Smooth muscle cell of the brain vasculature (primary cell): ENCODE results near the gene SPIRE1.

Experiments
- DNase-seq: peaks from one replicate; pipeline ENCODE4 v3.0.0-alpha.2; 2012; ENCODE audit warnings: low read depth, low spot score

The SPIRE1 gene

DNA sequence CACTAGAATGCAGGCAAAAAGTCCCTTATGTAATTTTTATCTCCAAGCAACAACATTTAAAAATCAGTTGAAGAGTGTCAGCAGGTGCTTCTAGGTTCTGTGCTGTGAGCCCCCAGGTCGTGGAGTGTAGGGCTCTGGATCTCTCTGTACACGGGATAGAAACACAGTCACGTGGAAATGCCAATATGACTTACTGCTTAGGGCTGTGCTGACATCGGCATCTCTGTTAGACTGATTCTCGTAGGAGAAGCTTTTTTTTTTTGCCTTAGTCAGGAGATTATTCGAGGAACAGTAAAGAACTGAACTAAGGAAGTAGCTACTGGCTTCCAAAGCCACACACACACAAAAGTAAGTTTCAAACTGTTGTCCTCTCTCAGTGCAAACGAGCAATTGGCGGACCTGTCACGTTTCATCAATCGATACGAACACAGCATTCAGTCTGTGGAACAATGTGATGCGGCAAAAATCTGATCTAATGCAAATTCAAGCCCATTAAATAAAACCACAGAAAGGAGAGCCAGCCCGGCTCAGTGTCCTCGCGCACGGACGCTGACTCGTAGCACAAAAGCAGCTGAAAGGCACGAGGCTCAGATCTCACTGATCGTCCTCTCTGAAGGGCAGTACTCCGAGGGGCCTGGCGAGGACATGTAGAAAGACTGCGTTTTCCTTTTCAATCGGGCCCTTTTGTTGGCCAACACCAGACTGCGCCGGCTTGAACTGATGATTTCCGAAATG is 208.7 kb downstream of the SPIRE1 start:
- DNase-seq, result no peak

DNA sequence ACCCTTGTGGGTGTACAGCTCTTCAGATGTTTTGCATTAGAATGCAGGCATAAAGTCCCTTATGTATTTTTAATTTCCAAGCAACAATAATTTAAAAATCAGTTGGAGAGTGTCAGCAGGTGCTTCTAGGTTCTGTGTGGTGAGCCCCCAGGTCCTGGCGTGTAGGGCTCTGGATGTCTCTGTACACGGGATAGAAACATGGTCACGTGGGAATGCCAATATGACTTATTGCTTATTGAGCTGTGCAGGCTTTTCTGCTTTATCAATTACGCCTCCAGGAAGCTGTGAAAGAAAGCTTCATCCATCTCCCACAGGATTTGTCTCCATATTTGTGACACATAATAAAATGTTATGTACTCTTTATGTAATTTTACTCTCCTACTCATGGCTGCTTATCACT is 212.4 kb downstream of the SPIRE1 start:
- no peak for DNase-seq

DNA sequence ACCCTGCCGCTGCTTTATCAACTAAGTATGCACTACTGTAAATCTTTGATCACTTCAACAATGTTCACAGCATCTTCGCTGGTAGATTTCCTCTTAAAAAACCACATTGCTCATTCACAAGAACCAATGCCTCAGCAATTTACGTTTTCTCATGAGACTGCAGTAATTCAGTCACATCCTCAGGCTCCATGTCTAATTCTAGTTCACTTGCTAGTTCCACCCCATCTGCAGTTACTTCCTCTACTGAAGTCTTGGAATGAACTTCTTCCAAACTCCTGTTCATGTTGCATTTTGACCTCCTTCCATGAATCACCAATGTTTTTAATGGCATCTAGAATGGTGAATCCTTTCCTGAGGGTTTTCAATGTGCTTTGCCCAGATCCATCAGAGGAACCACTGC is 214.4 kb downstream of the SPIRE1 start:
- DNase-seq, result no peak

DNA sequence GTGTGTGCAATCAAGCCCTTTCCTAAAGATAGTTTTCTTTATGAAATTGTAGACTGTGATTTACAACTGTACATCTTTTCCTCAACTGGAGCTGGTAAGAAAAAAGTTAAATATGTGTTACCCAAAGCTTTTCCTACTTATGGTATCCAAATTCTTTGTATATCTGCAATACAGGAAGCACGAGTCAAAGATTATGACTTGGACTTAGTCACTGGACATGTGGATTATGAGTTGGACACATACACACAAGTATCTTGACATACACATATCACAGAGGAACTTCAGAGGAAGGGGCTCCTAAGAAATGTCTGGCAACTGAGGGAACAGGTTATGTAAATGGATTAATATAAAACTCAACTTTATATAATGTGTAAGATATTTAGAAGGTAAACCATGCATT is 215.0 kb downstream of the SPIRE1 start:
- DNase-seq, result no peak

DNA sequence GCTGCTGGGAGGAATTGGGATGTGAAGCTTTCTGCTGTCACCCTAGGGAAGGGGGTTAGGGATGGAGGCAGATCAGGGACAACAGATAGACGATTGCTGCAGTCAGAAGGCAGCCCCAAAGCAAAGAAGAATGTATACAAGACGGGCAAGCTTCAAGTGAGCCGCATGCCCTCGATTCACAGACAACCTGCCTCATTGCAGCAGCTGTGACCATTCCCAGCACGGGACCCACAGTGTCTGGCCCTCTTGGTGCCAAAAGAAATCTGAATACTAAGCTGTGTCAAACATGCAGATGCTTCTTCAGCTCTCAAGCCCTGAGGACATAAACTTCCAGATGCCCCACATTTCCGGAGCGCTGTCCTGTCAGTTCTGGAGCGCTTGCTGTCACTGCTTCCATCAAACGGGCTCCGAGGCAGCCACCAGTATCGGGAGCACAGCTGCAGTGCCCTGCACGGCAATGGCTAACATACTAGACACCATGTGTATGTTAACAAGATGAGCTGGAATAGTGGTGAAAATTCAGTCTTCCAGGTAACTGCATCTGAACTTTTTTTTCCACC is 216.4 kb downstream of the SPIRE1 start:
- DNase-seq, result no peak

DNA sequence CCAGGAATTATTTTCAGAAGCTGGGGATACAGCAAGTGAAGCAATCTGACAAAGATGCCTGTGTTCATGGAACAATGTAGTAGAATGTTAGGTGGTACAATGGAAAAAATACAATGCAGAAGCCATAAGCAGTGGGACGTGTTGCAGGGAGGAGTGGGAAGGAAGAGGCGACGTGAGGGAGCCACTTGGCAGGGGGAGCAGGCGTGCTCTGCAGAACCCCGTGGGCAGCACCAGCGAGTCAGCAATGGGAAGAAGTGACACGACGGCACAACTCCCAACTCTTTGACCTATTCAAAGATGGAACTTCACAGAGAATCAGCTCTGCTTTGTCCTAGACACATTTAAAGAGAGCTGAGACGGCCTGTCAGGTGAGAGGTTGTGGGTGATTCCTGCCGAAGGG is 219.7 kb downstream of the SPIRE1 start:
- DNase-seq, result no peak

DNA sequence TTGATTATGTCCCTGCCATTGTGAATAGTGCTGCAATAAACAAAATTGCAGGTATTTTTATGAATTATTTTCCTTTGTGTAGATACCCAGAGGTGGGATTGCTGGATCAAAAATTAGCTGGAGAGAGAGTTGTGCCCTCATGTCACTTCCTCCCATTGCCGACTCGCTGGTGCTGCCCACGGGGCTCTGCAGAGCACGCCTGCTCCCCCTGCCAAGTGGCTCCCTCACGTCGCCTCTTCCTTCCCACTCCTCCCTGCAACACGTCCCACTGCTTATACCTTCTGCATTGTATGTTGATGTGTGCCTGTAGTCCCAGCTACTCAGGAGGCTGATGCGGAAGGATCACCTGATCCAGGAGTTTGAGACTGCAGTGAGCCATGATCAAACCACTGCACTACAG is 222.0 kb downstream of the SPIRE1 start:
- DNase-seq, result no peak

DNA sequence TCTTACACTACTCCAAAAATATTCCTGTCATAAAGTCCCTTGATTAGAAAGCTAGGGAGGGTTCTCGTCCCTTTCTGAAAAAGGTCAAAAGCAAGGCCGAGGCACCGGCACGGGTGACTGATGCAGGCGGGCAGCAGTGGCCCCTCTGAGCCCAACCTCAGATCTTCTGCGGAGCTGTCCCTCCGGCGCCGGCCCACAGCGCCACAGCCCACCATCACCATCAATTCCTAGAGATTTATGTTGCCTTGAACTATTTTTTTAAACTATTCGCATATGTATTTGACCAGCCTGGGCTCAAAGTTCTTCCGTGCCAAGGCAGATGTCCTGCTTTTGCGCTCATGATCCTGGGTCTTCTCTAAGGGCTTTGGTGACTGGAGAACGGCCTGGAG is 223.4 kb downstream of the SPIRE1 start:
- no peak for DNase-seq

DNA sequence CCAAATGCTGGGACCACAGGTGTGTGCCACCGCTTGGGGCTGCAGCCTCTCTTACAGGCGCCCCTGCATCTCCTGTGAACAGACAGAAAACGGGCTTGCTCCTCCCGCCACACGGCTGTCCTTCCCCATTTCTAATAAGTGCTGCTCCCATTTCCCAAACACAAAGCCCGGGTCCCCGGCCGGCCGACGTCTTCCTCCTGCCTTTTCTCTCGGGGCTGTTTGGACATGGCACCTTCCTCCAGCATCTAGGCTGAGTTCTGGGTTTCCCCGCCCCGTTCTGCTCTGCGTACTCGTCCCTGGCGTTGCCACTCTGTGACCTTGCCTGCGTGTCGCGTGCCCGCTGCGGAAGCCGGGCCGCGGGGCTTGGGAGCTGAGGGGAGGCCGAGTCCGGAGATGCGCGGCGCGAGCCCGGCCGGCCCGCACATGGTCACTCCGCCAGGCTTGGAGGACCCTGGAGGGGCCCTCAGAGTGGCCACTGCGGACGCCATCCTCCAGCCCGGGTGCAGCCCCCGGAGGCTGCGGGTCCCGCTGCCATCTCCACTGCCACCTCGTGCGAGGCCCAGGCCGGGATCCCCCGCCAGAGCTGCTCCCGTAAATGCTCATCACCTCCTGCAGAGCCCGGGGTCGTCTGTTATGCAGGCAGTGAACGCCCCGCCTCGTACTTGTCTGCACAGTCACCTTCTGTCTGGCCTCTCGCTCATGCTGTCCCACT is 223.9 kb downstream of the SPIRE1 start:
- DNase-seq, result no peak

DNA sequence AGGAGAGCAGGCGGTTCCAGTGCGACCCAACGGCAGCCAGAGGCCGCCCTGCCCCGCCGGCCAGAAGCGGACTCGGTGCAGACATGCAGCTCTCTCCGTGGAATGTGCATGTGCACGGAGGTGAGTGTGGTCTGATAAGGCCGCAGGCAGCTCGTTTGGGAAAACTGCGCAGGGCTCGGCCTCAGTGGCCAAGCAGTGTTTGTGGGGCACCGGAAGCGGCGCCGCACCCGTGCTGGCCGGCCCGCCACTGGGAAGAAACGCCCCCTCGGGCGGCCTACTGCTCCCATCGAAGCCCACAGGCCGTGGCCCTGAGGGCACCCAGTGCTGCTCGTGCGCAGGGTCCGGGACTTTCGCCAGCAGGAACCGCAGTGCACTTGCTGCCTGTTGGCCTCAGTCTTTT is 225.0 kb downstream of the SPIRE1 start:
- DNase-seq, result no peak

DNA sequence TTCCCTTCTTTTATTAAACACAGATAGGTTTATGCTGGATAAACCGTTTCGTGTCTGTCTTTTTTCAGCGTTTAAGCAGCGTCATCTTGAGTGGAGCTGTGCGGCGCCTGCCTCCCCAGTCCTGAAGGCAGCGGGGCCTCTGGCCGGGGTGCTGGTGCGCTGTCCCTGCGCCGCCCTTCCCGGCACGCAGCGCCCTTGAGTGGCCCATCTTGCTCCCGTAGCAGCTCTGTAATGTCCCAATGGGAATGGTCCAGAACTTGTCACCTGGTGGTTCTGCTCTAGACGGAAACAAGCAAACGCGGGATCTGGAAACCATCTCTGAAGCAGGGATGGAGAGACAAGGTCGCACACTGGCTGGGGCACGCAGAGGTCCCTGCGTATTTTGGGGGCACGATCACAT is 225.7 kb downstream of the SPIRE1 start:
- DNase-seq, result no peak

DNA sequence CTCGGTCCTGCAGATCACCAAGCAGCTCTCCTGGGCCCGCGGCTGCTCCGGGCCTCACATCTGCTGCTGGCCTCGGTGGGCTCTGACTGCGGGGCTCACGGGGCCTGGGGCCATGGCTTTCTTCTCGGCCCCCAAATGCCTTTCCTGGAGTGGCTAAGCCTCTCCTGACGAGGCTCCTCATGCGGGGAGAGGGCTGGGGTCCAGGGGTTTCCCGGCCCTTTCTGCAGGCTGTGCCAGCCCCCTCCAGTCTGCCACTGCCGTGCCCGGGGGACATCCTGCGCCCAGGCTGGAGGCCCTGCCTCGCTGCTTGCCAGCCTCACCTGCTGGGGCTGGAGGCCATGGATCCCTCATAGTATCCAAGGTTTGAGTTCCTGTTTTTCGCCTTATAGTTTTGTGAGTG is 226.3 kb downstream of the SPIRE1 start:
- no peak for DNase-seq

DNA sequence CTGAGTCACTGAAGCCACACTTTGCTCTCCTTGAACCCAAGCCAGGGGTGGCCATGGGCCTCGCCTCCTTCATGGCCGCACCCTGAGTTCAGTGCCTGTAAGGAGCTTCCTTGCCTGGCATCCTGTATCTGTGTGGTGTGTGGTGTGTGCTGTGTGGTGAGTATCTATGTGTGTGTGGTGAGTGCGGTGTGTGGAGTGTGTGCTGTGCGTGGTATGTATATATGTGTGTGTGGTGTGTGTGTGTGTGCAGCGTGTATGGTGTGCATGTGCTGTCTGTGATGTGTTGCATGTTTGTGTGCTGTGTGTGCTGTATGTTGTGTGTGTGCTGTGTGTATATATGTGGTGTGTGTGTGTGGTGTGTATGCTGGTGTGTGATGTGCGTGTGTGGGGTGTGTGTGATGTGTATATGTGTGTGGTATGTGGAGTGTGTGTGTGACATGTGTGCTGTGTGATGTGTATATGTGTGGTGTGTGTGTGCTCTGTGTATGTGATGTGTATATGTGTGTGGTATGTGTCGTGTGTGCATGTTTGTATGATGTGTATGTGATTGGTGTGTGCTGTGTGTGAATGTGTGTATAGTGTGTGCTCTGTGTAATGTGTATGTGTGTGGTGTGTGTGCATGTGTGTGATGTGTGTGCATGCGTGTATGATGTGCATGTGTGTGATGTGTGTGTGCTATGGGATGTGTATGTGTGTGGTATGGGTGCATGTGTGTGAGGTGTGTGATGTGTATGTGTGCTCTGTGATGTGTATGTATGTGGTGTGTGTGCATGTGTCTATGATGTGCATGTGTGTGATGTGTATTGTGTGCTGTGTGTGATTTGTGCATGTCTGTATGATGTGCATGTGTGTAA is 227.5 kb downstream of the SPIRE1 start:
- no peak for DNase-seq

DNA sequence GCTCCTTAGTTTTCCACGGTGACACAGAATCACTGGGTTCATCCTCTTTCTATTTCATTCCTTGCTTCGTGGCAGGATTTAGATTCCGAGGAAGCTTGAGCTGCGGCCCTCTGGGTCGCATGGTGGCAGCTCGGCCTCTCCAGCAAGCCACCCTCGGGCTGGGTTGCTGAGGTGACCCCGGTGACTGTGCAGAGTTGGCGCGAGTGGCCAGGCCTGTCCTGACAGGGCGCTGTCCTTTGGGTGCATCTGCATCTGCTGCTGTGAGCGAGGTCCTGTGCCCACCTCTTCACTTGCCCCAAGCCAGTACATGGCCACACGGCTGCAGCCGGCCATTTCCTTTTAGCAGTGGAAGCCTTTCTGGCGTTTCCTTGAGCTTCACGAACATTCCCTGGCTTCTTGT is 228.4 kb downstream of the SPIRE1 start:
- DNase-seq, result no peak

DNA sequence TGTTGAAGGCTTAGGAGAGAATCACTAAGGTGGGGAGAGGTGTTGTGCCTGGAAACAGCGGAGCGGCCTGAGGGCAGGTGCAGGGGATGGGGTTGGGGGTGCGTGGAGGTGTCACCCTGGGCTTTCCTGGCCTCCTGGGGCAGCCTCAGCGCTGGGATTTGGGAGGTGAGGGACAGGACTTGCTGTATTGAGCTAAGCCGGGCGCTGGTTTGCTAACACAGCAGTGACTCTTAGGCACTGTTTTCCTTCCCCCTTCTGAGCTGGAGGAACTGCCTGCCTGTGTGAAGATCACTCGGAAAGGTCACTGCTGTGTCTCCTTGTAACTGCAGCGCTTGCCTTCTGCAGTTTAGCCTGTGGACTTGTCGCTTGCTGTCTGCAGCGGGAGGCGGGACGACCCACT is 229.0 kb downstream of the SPIRE1 start:
- DNase-seq, result no peak

DNA sequence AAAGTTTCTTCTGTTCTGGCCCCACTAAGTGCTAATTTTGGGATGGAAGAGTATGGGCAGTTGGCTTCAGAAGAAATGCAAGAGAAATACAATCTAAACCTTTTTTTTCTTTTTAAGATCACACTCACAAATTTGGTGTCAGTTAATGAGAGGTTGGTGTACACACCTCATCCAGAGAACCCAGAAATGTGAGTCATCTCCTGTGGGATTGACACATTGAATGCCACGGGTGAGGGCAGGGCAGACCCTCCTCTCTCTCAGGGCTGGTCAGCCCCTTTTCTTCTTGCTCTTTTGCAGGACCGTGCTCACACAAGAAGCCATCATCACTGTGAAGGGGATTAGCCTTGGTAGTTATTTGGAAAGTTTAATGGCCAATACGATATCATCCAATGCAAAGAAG is 231.0 kb downstream of the SPIRE1 start:
- DNase-seq, result no peak

DNA sequence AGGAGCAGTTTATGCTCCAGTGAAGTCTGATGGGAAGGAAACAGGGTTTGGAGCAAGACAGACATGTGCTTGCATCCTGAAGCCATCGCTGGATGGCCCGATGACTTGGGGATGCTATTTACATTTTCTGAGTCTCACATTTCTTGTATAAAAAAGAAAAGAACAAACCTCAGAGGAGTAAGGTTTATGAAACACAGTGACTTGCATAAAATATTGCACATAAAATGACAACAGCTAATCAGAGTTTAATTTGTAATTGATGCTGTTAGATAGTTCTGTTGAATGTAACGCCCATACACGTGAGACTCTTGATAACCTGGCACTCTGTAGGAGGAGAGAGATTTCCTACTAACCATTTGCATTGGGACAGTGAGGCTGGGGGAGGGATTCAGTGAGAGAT is 233.7 kb downstream of the SPIRE1 start:
- DNase-seq, result no peak

DNA sequence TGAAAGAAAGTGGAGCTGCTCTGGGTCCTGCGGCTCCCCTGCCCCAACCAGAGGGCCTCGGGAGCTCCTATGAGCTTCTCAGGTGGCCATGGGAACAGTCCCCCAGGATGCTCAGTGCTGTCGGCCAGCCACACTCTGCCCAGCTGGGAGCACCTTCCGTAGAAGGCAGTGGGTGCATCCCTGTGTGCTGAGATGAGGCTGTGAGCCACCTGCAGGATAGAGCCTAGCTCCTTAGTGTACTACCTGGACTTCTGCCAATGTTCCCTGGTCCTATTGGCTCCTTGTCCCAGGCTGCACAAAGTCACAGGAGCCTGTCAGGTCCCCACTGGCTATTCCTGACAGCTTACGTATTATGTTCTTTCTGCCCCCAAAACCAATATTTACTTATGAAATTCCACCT is 234.1 kb downstream of the SPIRE1 start:
- DNase-seq, result no peak

DNA sequence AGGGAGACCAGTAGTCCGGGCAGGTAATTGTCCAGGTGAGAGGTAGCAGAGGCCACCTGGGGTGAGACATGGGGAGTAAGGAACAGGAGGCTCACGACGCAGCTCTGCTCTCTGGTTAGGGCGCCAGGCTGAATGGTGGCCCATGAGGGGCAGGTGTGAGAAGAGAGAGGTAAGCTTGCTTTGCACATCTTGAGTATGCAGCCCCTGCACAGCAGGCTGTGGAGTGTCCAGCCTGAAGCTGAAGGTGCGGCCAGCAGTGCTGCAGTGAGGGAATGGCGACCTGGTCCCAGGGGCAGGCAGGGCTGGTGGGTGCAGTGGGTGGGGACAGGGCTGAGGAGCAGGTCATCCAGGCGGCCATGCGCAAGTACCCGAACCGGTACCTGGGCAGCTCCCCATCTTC is 234.5 kb downstream of the SPIRE1 start:
- no peak for DNase-seq

DNA sequence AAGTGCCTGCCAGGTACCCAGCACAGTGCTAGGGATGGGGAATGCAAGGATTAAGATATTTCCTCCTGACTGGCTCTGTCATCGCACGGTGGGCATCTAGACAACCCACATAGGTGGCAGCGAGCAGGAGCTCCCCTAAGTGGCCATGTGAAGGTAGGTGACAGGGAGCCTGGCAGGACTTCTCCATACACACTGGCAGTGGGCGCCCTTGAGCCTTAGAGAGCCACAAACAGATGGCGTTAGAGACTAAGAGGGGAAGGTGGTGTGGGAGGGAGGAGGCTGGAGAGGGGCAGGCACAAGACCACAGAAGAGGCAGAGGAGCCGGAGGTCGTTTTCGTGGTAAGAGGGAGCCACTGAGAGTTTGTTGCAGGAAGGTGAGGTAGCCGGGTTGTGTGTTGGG is 235.0 kb downstream of the SPIRE1 start:
- no peak for DNase-seq

DNA sequence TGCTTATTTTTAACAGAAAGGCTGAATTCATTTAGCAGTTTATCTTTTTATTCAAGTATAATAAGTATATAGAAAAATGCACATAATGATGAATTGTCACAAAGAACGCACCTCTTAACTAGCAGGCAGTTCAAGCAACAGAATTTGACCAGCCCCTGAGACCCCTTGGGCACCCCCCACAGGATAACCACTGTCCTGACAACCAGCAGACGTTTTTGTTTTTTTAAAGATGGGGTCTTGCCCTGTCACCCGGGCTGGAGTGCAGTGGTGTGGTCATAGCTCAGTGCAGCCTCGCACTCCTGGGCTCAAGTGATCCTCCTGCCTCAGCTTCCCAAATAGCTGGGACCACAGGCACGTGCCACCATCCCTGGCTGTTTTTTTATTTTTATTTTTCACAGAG is 236.2 kb downstream of the SPIRE1 start:
- no peak for DNase-seq

DNA sequence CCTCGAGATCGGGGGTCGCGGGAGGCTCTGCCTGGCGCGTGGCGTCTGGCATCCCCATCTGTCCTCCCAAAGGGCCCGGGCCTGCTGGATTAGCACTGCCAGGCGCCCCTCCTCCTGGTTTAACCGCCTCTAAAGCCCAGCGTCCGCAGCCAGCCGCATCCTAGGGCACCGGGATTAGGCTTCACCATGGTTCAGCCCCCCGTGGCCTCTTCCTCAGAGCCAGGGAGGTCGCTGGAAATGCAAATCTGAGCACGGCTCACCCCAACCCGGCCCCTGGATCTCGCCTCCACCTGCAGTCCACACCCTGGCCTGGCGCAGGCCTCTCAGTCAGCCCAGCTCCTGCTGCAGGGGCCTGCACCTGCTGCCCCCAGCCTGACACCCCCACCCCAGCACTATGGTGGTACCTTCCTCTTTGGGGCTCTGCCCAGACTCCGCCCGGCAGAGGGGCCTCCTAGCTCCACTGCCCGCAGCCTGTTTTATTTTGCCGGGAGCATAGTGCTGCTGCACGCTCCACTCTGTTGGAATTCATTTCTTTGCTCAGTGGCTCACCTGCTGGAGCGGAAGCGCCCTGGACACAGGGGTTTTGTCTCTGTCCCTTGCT is 237.0 kb downstream of the SPIRE1 start:
- DNase-seq, result no peak
